HG02642 (cell line): ENCODE results near the gene RLN1.
"Not testable (repeated sequence)": the region's sequence is repeated elsewhere in the genome, so short reads cannot be mapped to it uniquely, and the experiment has no call there.

Experiments used
- ATAC-seq: cut with Tn5 transposase; IDR thresholded peaks from one replicate; pipeline ENCODE4 v1.9.1; 2021; ENCODE audit warnings: mild to moderate bottlenecking; ENCODE audit not compliant: unreplicated experiment, poor library complexity

RLN1 gene, protein sequence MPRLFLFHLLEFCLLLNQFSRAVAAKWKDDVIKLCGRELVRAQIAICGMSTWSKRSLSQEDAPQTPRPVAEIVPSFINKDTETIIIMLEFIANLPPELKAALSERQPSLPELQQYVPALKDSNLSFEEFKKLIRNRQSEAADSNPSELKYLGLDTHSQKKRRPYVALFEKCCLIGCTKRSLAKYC

DNA sequence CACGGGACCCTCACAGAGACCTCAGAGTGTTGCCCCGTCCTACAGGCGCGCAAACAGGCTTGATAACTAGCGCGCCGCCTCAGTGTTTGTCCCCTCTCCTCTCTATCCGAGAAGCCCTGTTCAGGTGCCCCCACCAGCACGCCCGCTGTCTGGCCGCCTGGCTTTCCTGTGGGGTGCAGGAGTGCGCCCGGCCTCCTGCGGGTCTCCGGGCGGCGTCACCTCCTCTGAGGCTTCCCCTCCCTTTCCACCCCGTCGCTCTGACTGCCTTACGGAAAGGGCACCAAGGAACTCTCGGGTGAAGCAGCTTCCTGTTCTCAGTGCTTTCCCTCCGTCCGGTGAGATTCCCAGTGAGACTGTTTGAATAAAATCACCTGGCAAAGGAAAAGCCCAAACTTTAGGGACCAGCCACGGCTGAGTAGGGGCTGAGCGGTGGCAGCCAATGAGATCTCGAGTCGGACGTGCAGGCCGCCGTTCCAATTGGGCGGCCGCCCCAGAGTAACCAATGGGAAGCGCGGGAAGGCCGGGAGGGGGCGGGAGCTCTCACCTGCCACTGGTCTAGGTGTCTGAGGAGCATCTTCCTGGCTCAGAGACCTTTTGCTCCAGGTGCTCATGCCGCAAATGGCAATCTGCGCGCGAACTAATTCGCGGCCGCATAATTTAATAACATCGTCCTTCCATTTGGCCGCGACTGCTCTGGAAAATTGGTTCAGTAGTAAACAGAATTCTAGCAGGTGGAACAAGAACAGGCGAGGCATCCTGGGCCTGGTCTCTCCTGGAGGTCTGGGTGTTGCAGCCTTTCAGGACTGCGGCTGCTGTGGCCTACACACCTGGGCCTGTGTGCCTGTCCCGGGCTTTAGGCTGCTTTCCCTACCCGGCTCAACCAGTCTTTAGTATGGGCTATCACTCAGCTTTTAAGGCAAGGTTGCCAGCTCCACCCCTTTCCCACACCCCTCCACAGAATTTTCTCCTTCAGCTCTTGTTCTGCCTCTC is at the start of gene RLN1:
TSS of gene RLN1 (minus strand) at position 885 of the 990 bp plus-strand sequence. CDS start at position 755, 130 bp downstream.
- ATAC-seq, result peak; percentile 100

DNA sequence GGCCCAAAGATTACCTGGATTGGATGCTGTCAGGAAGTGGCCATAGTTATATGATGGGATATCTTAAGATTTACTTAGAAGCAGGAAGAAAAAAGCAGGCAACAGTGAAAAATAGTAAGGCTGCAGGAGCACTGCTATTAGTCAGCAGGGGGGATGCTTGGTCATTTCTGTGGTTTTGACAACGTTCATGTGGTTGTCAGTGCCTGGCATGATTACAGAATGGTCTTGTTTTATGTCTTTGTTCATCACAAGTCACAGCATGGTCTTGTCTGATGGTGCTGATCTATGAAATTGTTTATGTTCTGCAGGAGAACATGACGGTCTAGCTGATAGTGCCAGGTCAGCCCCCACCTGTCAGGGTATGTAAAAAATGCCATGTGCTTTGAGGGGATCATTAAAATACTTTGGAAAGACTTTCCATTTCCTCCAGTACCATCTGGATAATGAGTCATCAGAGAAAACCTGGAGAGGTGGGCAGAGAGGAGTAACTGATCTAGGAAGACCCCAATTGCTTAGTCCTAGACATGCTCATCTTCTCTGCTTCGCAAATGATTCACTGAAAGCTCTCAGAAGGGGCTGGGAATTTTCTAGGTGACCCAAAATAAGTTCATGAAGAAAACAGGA is 49.5 kb upstream of the RLN1 start:
- peak; percentile 61 for ATAC-seq

DNA sequence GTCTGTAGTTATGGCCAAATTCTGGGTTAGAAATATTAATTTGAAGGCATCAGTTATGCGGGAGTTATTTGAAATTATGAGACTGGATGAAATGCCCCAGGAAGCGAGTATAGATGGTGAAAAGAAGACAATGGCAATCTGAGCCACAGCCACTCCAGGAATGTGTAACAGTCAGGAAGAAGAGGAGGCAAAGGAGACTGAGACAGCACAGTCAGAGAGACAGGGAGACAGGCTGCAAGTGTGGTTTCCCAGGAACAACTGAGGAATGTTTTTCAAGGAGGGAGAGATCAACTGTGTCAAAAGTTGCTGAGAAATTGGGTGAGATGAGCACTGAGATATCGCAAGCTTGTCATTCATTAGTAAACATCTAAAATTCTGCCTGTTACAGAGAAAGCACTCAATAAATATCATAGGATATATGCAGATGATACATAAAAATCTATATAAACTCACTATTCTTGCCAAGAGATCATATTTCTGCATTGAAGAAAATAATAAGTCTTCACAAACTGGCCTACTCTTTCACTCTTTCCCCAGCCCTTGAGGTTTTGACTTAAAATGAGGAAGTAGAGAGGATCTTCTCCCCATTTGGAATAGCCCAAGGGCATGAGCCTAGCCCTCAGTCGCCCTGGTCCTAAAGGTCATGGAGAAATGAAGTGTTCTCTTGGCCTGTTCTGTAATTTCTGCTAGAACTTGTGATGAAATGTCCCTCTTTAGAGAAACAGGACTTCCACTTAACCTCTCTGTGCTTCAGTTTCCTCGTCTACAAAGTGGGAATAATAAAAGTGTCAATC is 48.5 kb upstream of the RLN1 start:
- no peak for ATAC-seq

DNA sequence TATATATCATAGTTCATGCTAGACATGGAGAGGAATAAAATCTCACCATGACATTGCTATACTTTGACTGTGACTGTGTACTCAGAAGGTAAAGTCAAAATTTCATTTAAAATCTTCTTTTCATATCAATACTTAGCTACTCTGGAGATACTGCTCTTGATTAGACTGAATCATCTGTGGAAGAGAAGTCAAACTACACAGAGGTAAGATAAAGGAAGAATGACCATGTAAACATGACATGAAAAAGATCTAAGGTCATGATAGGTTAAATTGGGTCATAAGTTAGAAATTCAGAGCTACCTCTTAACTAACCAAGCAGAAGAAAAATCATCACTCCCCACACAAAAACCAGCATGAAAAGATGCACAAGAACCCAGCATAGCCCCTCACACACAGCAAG is 44.8 kb upstream of the RLN1 start:
- ATAC-seq, result no peak

DNA sequence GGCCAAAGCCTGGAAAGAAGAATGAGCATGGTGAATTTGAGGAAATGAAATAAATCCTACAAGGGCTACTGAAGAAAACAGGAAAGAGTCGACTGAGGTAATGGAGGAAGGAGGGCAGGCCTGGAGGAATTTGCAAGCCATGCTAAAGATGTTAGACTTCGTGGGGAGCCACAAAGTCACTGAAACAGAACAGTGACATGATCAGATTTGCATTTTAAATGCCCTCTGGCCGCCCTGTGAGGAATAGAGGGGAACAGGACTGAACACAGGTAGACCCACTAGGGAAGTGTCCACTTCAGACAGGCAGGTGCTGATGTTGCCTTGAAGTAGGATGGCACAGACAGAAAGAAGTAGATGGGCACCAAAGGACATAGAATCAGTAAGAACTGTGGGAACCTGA is 42.8 kb upstream of the RLN1 start:
- ATAC-seq, result no peak

DNA sequence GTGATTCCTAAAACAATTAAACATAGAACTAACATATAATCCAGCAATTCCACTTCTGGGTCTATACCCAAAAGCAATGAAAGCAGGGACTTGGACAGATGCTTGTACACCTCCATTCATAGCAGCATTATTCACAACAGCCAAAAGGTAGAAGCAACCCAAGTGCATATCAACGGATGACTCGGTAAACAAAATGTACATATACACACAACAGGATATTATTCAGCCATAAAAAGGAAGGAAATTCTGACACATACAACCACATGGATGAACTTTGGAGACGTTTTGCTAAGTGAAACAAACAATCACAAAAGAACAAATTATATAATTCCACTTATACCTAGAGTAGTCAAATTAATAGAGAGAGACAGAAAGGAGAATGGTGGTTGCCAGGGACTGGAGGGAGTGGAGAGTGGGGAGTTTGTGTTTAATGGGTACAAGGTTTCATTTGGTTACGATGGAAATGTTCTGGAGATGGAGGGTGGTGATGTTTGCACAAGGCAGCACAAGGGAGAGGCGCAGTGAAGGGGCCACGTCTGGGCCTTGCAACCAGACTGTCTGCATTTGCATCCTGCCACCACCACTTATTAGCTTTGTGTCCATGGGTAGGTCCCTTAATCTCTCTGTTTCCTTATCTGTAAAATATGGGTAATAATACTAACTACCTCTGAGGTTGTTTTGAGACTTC is 36.3 kb upstream of the RLN1 start:
- no peak for ATAC-seq

DNA sequence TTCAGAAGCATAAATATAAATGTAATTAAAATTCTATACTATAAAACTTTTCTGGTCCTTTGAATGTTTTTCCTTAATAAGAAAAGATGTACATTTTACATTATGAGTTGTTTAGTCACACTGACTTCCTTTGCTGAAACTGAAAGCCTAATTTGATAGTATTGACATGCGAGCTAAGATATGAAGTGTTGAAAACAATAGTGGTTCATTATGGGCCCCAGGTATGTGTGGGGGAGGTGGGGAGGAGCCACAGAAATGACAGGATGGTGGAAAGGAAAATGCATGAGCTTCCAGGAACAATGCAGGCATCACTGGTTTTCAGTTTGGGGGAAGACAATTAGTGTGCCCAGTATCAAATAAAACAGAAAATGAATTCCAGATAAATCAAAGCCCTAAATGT is 35.4 kb upstream of the RLN1 start:
- ATAC-seq, result peak; percentile 51

DNA sequence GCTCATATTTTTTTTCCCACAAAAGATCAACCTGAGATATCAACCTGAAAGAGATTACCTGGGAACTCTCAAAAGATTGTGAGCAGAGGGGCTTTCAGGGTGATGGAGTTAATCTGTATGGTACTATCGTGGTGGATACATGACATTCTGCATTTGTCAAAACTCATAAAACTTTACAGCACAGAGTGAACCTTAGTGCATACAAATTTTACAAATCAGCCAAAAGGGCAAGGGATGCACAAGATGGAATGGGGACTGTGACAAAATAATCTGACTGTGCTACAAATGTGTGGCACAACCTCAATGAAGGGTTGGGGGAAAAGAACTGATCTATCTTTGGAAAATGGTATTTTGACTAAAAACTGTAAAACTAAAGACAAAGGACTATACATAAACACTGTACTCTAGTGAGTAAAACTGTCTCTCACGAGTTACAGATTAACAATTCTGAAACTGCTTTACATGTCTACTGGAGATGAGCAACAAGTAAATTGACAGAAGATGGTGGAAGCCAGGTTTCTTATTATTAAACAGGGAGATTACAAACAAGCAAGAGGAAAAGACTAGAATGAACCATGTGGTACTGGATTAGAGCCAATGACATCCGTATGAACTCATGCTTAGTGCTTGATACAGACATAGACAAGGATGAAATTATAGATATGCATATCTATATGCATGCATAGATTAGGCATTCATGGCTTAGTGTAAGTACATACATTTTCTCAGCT is 24.8 kb upstream of the RLN1 start:
- peak; percentile 93 for ATAC-seq

DNA sequence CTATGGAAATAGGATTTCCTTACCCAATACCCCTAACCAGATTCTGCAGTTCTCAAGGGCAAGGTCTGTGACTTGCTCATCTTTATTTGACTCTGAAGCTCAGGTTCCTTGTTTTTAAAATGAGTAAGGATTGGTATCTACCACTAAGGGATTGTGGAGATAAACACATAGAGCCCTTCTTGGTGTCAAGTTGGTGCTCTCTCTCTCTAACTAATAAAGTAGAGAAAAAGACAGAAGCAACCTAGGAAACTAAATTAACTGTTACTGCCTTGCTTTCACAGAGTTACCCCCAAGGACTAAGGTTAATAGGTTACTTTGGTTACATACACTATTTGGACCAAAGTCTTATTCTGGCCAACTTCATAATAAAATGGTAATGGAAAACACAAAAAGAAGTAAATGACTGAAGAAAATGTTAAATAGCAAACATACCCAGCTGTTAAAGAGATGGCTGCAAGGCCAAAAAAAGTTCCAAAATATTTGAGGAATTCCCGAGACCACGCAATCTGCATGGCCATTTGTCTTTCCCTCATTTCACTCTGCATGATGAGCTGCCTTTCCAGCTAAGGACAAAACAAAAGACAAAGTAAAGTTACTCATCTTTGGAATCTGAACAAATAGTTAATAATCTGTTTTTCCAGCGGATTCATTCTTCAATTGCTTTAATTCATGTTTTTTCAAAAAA is 21.8 kb upstream of the RLN1 start:
- ATAC-seq, result no peak

DNA sequence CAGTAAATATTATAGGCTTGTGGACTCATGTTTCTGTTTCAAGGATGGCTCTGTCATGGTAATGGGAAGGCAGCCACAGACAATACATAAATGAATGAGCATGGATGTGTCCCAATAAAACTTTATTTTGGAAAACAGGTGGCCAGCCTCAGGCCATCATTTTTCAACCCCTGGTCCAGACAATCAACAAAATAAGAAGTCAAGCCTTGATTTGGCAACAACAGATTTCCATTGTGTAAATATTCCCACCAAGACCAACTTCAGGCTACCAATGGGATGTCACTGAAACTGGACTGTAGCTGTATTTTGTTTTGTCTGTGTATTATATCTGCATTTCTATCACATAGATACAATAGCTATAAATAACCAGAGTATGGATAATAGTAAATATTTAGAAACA is 20.7 kb upstream of the RLN1 start:
- ATAC-seq, result no peak

DNA sequence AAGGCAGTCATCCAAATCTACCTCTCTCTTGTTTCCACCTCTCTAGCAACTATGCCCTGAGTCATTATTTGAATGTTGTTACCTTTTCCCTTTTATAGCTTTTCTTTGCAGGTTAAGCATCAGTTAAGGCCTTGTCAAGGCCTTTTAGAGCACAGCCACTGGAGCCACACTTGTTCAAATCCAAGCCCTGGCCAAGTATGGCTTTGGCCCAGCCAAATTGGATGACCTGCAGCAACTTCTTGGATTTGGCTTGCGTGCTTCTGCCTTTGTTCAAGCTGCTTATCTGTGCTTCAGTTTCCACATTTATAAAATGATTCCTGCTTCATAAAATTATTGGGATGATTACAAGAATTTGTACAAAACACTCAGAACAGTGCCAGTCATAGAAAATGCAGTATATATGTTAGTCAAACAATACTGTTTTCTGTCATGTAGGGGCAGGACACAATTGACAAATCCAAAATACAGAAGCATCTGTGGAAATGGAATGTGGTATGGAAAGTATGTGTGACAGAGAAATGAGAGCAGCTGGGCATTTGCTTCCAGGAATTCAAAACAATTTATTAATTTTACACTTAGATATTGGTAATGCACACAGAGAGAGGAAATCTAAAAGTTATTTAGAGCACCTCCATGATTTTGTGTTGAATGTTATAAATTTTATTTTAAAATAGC is 17.9 kb upstream of the RLN1 start:
- no peak for ATAC-seq

DNA sequence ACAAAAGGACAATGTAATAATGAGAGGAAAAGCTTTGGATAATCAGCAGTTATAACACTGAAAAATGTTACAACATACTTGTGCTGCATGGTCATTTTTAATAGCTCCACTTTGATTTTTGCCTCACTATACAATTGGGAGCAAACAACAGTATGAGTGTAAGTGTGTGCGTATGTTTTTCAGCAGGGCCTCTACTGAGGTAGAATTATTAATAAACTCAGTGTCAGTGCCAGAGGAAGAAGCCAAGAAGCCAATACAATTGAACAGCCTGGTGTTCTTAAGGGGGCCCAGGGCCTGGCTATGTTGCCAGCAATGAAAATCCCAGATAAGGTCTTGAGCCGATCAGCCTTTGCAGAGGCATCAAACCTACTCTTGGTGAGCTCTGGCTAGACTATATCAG is 16.1 kb upstream of the RLN1 start:
- ATAC-seq, result no peak

DNA sequence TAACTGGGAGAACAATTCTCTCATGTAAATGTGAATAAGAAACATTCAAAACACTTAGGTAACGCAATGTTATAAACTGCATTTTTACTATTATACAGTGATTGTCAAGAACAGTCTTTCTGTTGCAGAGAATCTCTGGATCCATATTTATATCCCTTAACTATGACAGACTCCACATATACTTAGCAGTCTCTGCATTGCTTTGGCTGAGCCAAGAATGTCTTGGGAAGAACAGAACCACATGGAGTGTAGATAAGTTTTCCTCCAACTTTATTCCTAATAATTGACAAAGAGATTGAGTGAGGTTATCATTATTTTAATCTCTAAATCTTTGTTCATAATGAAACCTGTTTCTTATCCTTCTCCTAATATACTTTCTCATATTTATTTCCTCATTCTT is 15.6 kb upstream of the RLN1 start:
- no peak for ATAC-seq

DNA sequence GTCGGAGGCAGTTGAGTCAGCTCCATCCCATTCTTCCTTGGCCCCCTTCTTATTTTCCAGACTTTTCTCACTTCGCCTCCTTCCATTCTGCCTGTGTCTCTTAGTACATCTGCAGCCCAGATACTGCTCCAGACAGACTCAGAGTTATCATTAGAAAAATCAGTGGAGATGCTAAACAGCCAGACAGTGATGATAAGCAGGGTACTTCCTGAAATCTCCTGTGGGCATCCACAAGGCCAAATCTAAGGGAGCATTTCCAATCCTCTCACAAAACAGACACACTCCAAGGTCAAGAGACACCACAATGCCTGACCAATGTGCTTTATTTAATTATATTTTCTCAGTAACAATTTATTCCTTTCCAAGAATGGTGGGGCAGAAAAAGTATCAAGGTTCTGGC is 14.5 kb upstream of the RLN1 start:
- no peak for ATAC-seq

DNA sequence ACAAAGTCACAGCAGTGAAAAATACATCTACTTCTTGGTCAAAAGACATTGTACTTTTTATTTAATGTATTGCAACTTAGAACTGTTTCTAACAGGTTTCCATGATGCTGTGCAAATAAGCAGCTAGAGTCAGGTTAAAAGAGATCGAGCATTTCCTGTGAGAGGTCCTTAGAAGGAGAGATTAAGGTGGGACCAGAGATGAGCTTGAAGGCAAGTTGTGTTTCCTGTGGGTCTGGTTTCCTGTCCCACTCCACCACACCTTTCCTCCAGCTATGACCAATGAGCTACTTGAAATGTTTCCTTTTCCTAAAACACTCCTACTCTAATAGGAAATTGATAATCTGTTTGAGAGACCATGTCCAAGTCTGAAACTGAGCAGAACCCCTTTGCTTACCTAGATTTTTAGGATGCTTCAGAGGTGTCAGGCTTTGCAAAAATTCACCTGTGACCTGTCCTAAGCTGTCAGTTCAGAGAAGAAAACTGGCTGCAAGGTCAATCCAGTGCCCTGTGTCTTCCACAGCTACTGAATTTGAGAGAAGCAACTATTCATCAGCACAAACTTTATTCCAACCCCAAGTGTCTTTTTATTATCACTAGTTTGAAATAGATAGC is 13.1 kb upstream of the RLN1 start:
- no peak for ATAC-seq

DNA sequence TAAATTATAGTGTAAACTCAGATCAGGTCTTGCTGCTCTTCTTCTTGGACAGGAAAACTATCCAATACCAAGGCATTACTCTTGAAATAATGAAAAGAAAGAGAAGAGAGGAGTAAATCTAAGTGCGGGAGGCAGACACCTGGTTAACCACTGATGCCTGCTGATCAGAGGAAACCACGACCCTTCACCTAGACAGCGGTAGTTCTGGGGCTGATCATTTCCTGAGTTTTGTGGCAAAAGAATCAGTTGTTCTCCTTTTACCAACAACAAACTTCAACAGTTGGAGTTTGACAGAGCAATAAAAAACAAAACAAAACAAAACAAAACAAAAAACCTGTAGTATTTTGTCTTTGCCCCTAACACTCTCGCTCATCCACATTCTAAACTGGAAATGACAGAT is 3.0 kb downstream of the RLN1 start:
- ATAC-seq, result no peak

DNA sequence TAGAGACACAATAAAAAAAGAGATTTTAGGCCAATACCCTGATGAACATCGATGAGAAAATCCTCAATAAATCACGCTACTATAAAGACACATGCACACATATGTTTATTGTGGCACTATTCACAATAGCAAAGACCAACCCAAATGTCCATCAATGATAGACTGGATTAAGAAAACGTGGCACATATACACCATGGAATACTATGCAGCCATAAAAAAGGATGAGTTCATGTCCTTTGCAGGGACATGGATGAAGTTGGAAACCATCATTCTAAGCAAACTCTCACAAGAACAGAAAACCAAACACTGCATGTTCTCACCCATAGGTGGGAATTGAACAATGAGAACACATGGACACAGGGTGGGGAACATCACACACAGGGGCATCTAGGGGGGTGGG is 8.4 kb downstream of the RLN1 start:
- not testable (repeated sequence) for ATAC-seq
